Skin epidermis (tissue), 12 donors: Measurements from ENCODE around the gene TMEM127.
A peak's percentile ranks its signal among the peaks of the same experiment; 100 is the strongest.
"Not testable (repeated sequence)": the region's sequence is repeated elsewhere in the genome, so short reads cannot be mapped to it uniquely, and the experiment has no call there.

ENCODE experiments used
- H3K27ac ChIP-seq, 21 experiments: fragments of 200-600 bp; sonication (generic) in 11 of 21; one replicate each; pipeline ENCODE4 v1.5.0; 2020; ENCODE audit warnings: mild to moderate bottlenecking in 3 of 21, inconsistent platforms in 2 of 21, moderate library complexity in 2 of 21
- H3K4me3 ChIP-seq, 7 experiments: fragments of 200-600 bp; sonication (generic) in 2 of 7; one replicate each; pipeline ENCODE4 v1.5.0; 2020; ENCODE audit warnings: inconsistent platforms in 2 of 7, mild to moderate bottlenecking in 2 of 7, moderate library complexity in 1 of 7

Gene TMEM127

GRCh38 chr2:96265349-96265839 lies 403 bp downstream of the TMEM127 start:
- Histone ChIP-seq H3K27ac (peak overlapping the region; percentile 71 to 97 (median 91)), H3K4me3 (peak overlapping the region; percentile 67 to 100 (median 97))

- H3K27ac ChIP-seq = peak overlapping the region in 20 of 21 experiments; percentile 78 to 97 (median 92)
Observed at GRCh38 chr2:96264656-96265348, 995 bp downstream of the TMEM127 start.

GRCh38 chr2:96264086-96264485 lies 1.7 kb downstream of the TMEM127 start:
- Histone ChIP-seq H3K27ac (peak overlapping the region in 9 of 21 experiments; percentile 78 to 97 (median 91)), H3K4me3 (peak overlapping the region in 5 of 7 experiments; percentile 67 to 100 (median 95))

More at GRCh38 chr2:96264656-96265348, 995 bp downstream of the TMEM127 start:
- H3K4me3 ChIP-seq = peak overlapping the region; percentile 67 to 100 (median 97)

- Histone ChIP-seq H3K4me3 (no peak overlapping the region), H3K27ac (no peak overlapping the region)
Observed at GRCh38 chr2:96262306-96262705, 3.5 kb downstream of the TMEM127 start.

GRCh38 chr2:96261328-96262003 lies 4.3 kb downstream of the TMEM127 start:
- Histone ChIP-seq H3K27ac (peak overlapping the region in 18 of 21 experiments; percentile 46 to 88 (median 78)), H3K4me3 (no peak overlapping the region)

- H3K27ac ChIP-seq = peak overlapping the region in 20 of 21 experiments; percentile 20 to 88 (median 78)
- H3K4me3 ChIP-seq = no peak overlapping the region
Observed at GRCh38 chr2:96260387-96261260, 5.2 kb downstream of the TMEM127 start.

- H3K4me3 ChIP-seq = no peak overlapping the region
Observed at GRCh38 chr2:96259497-96259921, 6.3 kb downstream of the TMEM127 start.

GRCh38 chr2:96258166-96259022 lies 7.4 kb downstream of the TMEM127 start:
- Histone ChIP-seq H3K27ac (peak overlapping the region in 19 of 21 experiments; percentile 9 to 88 (median 64)), H3K4me3 (no peak overlapping the region)

More at GRCh38 chr2:96259497-96259921, 6.3 kb downstream of the TMEM127 start:
- peak overlapping the region in 19 of 21 experiments; percentile 15 to 88 (median 78) for H3K27ac ChIP-seq

GRCh38 chr2:96257744-96258143 lies 8.1 kb downstream of the TMEM127 start:
- H3K27ac ChIP-seq = peak overlapping the region in 20 of 21 experiments; percentile 9 to 88 (median 64)
- H3K4me3 ChIP-seq = not testable (repeated sequence)

GRCh38 chr2:96256611-96257113 lies 9.1 kb downstream of the TMEM127 start:
- H3K4me3 ChIP-seq = no peak overlapping the region
- H3K27ac ChIP-seq = peak overlapping the region in 17 of 21 experiments; percentile 15 to 82 (median 62)

GRCh38 chr2:96254571-96254970 lies 11.2 kb downstream of the TMEM127 start:
- Histone ChIP-seq H3K27ac (peak overlapping the region in 9 of 21 experiments; percentile 9 to 60 (median 28)), H3K4me3 (no peak overlapping the region)

- Histone ChIP-seq H3K27ac (peak overlapping the region in 1 of 21 experiments; percentile 3), H3K4me3 (no peak overlapping the region)
Observed at GRCh38 chr2:96253006-96253405, 12.8 kb downstream of the TMEM127 start.

GRCh38 chr2:96252526-96252925 lies 13.3 kb downstream of the TMEM127 start:
- Histone ChIP-seq H3K27ac (no peak overlapping the region), H3K4me3 (no peak overlapping the region)

GRCh38 chr2:96251721-96252292 lies 14.0 kb downstream of the TMEM127 start:
- Histone ChIP-seq H3K4me3 (no peak overlapping the region), H3K27ac (peak overlapping the region in 1 of 21 experiments; percentile 43)

- Histone ChIP-seq H3K27ac (peak overlapping the region in 7 of 21 experiments; percentile 21 to 59 (median 50)), H3K4me3 (no peak overlapping the region)
Observed at GRCh38 chr2:96250188-96250587, 15.6 kb downstream of the TMEM127 start.

GRCh38 chr2:96249654-96250053 lies 16.1 kb downstream of the TMEM127 start:
- Histone ChIP-seq H3K27ac (peak overlapping the region in 7 of 21 experiments; percentile 28 to 59 (median 50)), H3K4me3 (no peak overlapping the region)

GRCh38 chr2:96248624-96249023 lies 17.2 kb downstream of the TMEM127 start:
- Histone ChIP-seq H3K4me3 (no peak overlapping the region), H3K27ac (no peak overlapping the region)

GRCh38 chr2:96247896-96248295 lies 17.9 kb downstream of the TMEM127 start:
- Histone ChIP-seq H3K27ac (no peak overlapping the region), H3K4me3 (no peak overlapping the region)
